Neural cell (in vitro differentiated cells): ENCODE data around the gene GALNT2. TPM values are rescaled to one million over a fixed set of nuclear protein-coding genes. Genes with fewer than 3 reads are reported as not detected.

Experiments used
- H2AFZ ChIP-seq: fragments of 200-600, 300-800 bp; sonication (generic), shearing (Covaris generic); 2 replicates; pipeline ENCODE4 v1.6.0; 2014; ENCODE audit warnings: low read depth, mild to moderate bottlenecking, antibody characterized with exemption, low read length, moderate library complexity
- H3F3A ChIP-seq: fragments of 200-600 bp; shearing (Covaris generic); 2 replicates; pipeline ENCODE4 v1.6.1; 2016; ENCODE audit warnings: mild to moderate bottlenecking, moderate library complexity, mixed read lengths, antibody characterized with exemption, low read length; ENCODE audit not compliant: insufficient read depth, poor library complexity, severe bottlenecking
- H3K27ac ChIP-seq: fragments of 200-600, 300-800 bp; sonication (generic), shearing (Covaris generic); 2 replicates; pipeline ENCODE4 v1.5.1; 2014; ENCODE audit warnings: mild to moderate bottlenecking, low read length, moderate library complexity
- H3K27me3 ChIP-seq: fragments of 300-800, 200-600 bp; sonication (generic), shearing (Covaris generic); 2 replicates; pipeline ENCODE4 v1.6.0; 2014; ENCODE audit warnings: mild to moderate bottlenecking, low read depth, low read length, moderate library complexity; ENCODE audit not compliant: insufficient read depth
- H3K36me3 ChIP-seq: fragments of 300-800, 200-600 bp; sonication (generic), shearing (Covaris generic); 2 replicates; pipeline ENCODE4 v1.5.1; 2014; ENCODE audit warnings: mild to moderate bottlenecking, antibody characterized with exemption, low read length, moderate library complexity; ENCODE audit not compliant: insufficient read depth
- H3K4me2 ChIP-seq: fragments of 300-800, 200-600 bp; sonication (generic), shearing (Covaris generic); 2 replicates; pipeline ENCODE4 v1.6.0; 2014; ENCODE audit warnings: mild to moderate bottlenecking, low read length
- H3K4me3 ChIP-seq: fragments of 300-800, 200-600 bp; sonication (generic), shearing (Covaris generic); 2 replicates; pipeline ENCODE4 v1.5.1; 2014; ENCODE audit warnings: mild to moderate bottlenecking, low read length, moderate library complexity
- H3K79me2 ChIP-seq: fragments of 200-600 bp; shearing (Covaris generic); replicated peaks from 2 replicates; pipeline ENCODE4 v1.6.0; 2014; ENCODE audit warnings: mild to moderate bottlenecking, low read length, moderate library complexity; ENCODE audit not compliant: insufficient read depth
- H3K9ac ChIP-seq: fragments of 300-800, 200-600 bp; sonication (generic), shearing (Covaris generic); 2 replicates; pipeline ENCODE4 v1.6.1; 2016; ENCODE audit warnings: mild to moderate bottlenecking, low read length, mixed read lengths
- H3K9me2 ChIP-seq: fragments of 200-600 bp; shearing (Covaris generic); 2 replicates; pipeline ENCODE4 v1.6.1; 2016; ENCODE audit warnings: mild to moderate bottlenecking, low read length, mixed read lengths; ENCODE audit not compliant: insufficient read depth
- H3K9me3 ChIP-seq: fragments of 200-600, 300-800 bp; sonication (generic), shearing (Covaris generic); 2 replicates; pipeline ENCODE4 v1.6.1; 2016; ENCODE audit warnings: mild to moderate bottlenecking, mixed run types, low read length, moderate library complexity, mixed read lengths
- H4K20me1 ChIP-seq: fragments of 200-600 bp; shearing (Covaris generic); 2 replicates; pipeline ENCODE4 v1.6.1; 2016; ENCODE audit warnings: mild to moderate bottlenecking, mixed run types; ENCODE audit not compliant: insufficient read depth
- CTCF ChIP-seq: fragments of 450-650 bp; IDR thresholded peaks from 2 replicates; pipeline ENCODE4 v1.5.1; 2014; ENCODE audit warnings: antibody characterized with exemption, mild to moderate bottlenecking, moderate library complexity; ENCODE audit not compliant: poor library complexity, severe bottlenecking
- EP300 ChIP-seq: fragments of 450-650 bp; conservative IDR thresholded peaks from 2 replicates; pipeline ENCODE4 v1.6.1; 2014; ENCODE audit warnings: antibody characterized with exemption, mild to moderate bottlenecking, moderate library complexity; ENCODE audit not compliant: poor library complexity, severe bottlenecking
- EZH2 ChIP-seq: fragments of 200-600, 300-800 bp; shearing (Covaris generic), sonication (generic); IDR thresholded peaks from 2 replicates; pipeline ENCODE4 v1.6.1; 2014; ENCODE audit warnings: antibody characterized with exemption, low read length, borderline replicate concordance, mild to moderate bottlenecking; ENCODE audit not compliant: insufficient read depth, poor library complexity, severe bottlenecking
- MXI1 ChIP-seq: fragments of 450-650 bp; conservative IDR thresholded peaks from 2 replicates; pipeline ENCODE4 v1.6.1; 2014; ENCODE audit warnings: antibody characterized with exemption, mild to moderate bottlenecking; ENCODE audit not compliant: poor library complexity, severe bottlenecking
- POLR2AphosphoS5 ChIP-seq: IDR thresholded peaks from 2 replicates; pipeline ENCODE4 v1.6.1; 2012
- RAD21 ChIP-seq: fragments of 450-650 bp; conservative IDR thresholded peaks from 2 replicates; pipeline ENCODE4 v1.6.1; 2014; ENCODE audit warnings: antibody characterized with exemption, mild to moderate bottlenecking, moderate library complexity
- REST ChIP-seq: IDR thresholded peaks from 2 replicates; pipeline ENCODE4 v1.6.1; 2012; ENCODE audit warnings: borderline replicate concordance
- SMC3 ChIP-seq: fragments of 450-650 bp; conservative IDR thresholded peaks from 2 replicates; pipeline ENCODE4 v1.6.1; 2014; ENCODE audit warnings: antibody characterized with exemption, mild to moderate bottlenecking, moderate library complexity; ENCODE audit not compliant: poor library complexity
- TAF1 ChIP-seq: IDR thresholded peaks from 2 replicates; pipeline ENCODE4 v1.6.1; 2012; ENCODE audit warnings: low read depth
- polyA plus RNA-seq: library from polyadenylated mRNA; depleted of rRNA; stranded (reverse); fragments of >200 nt; gene quantifications from 2 replicates; pipeline ENCODE4 v1.2.3, GENCODE V29; 2014

The GALNT2 gene
- polyA plus RNA-seq, 1 donor from 2014 or later = 38.8 TPM

GRCh38 chr1:230112131-230112701 is 45.2 kb downstream of the GALNT2 start:
- H3K4me2 ChIP-seq = no peak overlapping the region
- no peaks in the 10 kb centered on the region for H4K20me1 ChIP-seq
- H3K36me3 ChIP-seq = peaks cover 3% of the 10 kb centered on the region
- H3K27ac ChIP-seq = no peak overlapping the region
- H3K27me3 ChIP-seq = no peaks in the 10 kb centered on the region
- TF ChIP-seq EP300 = no peak
- no peak for TF ChIP-seq MXI1
- TF ChIP-seq POLR2AphosphoS5 = no peak
- no peak for TF ChIP-seq CTCF
- TF ChIP-seq EZH2 = no peak
- no peak for TF ChIP-seq SMC3
- TF ChIP-seq TAF1 = no peak
- no peak for TF ChIP-seq REST
- TF ChIP-seq RAD21 = no peak
- H3K4me3 ChIP-seq = peak overlapping the region; percentile 23
- H3K9me2 ChIP-seq = no peaks in the 10 kb centered on the region
- no peaks in the 10 kb centered on the region for H3F3A ChIP-seq
- H3K79me2 ChIP-seq = peaks cover 5% of the 10 kb centered on the region
- H3K9ac ChIP-seq = peak overlapping the region; percentile 4
- H3K9me3 ChIP-seq = no peaks in the 10 kb centered on the region
- no peak overlapping the region for H2AFZ ChIP-seq

GRCh38 chr1:230112782-230113181 is 45.7 kb downstream of the GALNT2 start:
- peaks cover 3% of the 10 kb centered on the region for H3K36me3 ChIP-seq
- no peaks in the 10 kb centered on the region for H3K9me3 ChIP-seq
- H3K4me3 ChIP-seq = peak overlapping the region; percentile 23
- H3K9me2 ChIP-seq = no peaks in the 10 kb centered on the region
- TF ChIP-seq TAF1 = no peak
- no peak for TF ChIP-seq REST
- no peak for TF ChIP-seq CTCF
- no peak for TF ChIP-seq EP300
- TF ChIP-seq EZH2 = no peak
- TF ChIP-seq SMC3 = no peak
- no peaks in the 10 kb centered on the region for H4K20me1 ChIP-seq
- no peak overlapping the region for H3K27ac ChIP-seq
- H3F3A ChIP-seq = no peaks in the 10 kb centered on the region
- no peak overlapping the region for H3K4me2 ChIP-seq
- peak overlapping the region; percentile 4 for H3K9ac ChIP-seq
- peaks cover 2% of the 10 kb centered on the region for H3K79me2 ChIP-seq
- no peaks in the 10 kb centered on the region for H3K27me3 ChIP-seq
- no peak overlapping the region for H2AFZ ChIP-seq
